Sciatic nerve (tissue), 2 donors: Measurements from ENCODE around the gene GUCA1A. TPM values are rescaled to one million over a fixed set of nuclear protein-coding genes. Genes with fewer than 3 reads are reported as not detected.
"Not testable (repeated sequence)": the region's sequence is repeated elsewhere in the genome, so short reads cannot be mapped to it uniquely, and the experiment has no call there.

Experiments
- ATAC-seq: fragments of 200-7000 bp; cut with Tn5 transposase; one replicate; pipeline ENCODE4 v1.9.1; 2020; ENCODE audit warnings: mild to moderate bottlenecking, moderate library complexity
- DNase-seq: peaks from one replicate; pipeline ENCODE4 v3.0.0-alpha.2; 2020; ENCODE audit warnings: low spot score
- intact Hi-C: fragments of 100-400 bp; cut with DNase I; formaldehyde crosslinking; loops from one replicate; pipeline ENCODE4 v1.14.2; 2022
- total RNA-seq: library from RNA; stranded (reverse); fragmentation: NEBNext Ultra II Directional; extraction: Animal tissue kit (Norgen Biotek cat#: 25700); gene quantifications from one replicate; pipeline ENCODE4 v1.2.1, GENCODE V29; 2021
- donor health status: DM: no; HTN: no; CAD: no.
- donor health status: DM: no; HTN: no; CAD: no.

GUCA1A gene
- total RNA-seq, 1 donor from 2014 or later = not detected

- ATAC-seq (no peak), DNase-seq (no peak)
- intact Hi-C loops = no loop called here
Observed at GRCh38 chr6:42197555-42198362, 24.6 kb downstream of the GUCA1A start.

- no peak for ATAC-seq
- DNase-seq = no peak
- intact Hi-C loops = no loop called here
Observed at GRCh38 chr6:42199106-42199981, 26.2 kb downstream of the GUCA1A start.

- intact Hi-C loops = no loop called here
- ATAC-seq (no peak), DNase-seq (no peak)
Observed at GRCh38 chr6:42200035-42200434, 26.9 kb downstream of the GUCA1A start.

GRCh38 chr6:42201382-42201781 is 28.2 kb downstream of the GUCA1A start:
- intact Hi-C loops = no loop called here
- DNase-seq (no peak), ATAC-seq (no peak)

- ATAC-seq, DNase-seq, intact Hi-C loops: not testable (repeated sequence)
Observed at GRCh38 chr6:42202131-42202915, 29.2 kb downstream of the GUCA1A start.

- DNase-seq (no peak), ATAC-seq (no peak)
- intact Hi-C loops = no loop called here
Observed at GRCh38 chr6:42203183-42203582, 30.0 kb downstream of the GUCA1A start.

- no peak for DNase-seq
- no peak for ATAC-seq
- intact Hi-C loops = no loop called here
Observed at GRCh38 chr6:42204768-42205282, 31.7 kb downstream of the GUCA1A start.

GRCh38 chr6:42207559-42207958 is 34.4 kb downstream of the GUCA1A start:
- intact Hi-C loops, ATAC-seq, DNase-seq: not testable (repeated sequence)

GRCh38 chr6:42210551-42210950 is 37.4 kb downstream of the GUCA1A start:
- DNase-seq (no peak), ATAC-seq (no peak)
- intact Hi-C loops = no loop called here

- ATAC-seq = no peak
- DNase-seq = no peak
- intact Hi-C loops = no loop called here
Observed at GRCh38 chr6:42211726-42212125, 38.6 kb downstream of the GUCA1A start.

GRCh38 chr6:42212442-42212841 is 39.3 kb downstream of the GUCA1A start:
- intact Hi-C loops = no loop called here
- ATAC-seq (no peak), DNase-seq (no peak)

- DNase-seq, ATAC-seq, intact Hi-C loops: not testable (repeated sequence)
Observed at GRCh38 chr6:42216495-42216894, 43.3 kb downstream of the GUCA1A start.

- intact Hi-C loops = no loop called here
- no peak for ATAC-seq
- no peak for DNase-seq
Observed at GRCh38 chr6:42217157-42217518, 44.0 kb downstream of the GUCA1A start.

- peak; percentile 100 for ATAC-seq
- intact Hi-C loops = no loop called here
Observed at GRCh38 chr6:42217519-42218367, 44.6 kb downstream of the GUCA1A start, which contains the start of gene MRPS10. Gene MRPS10, minus strand, starts transcription at chr6:42217861. Its CDS starts 12 bp downstream, at chr6:42217849.

GRCh38 chr6:42220807-42221206 is 47.6 kb downstream of the GUCA1A start:
- DNase-seq = no peak
- no peak for ATAC-seq
- intact Hi-C loops = no loop called here

More at GRCh38 chr6:42217519-42218367, 44.6 kb downstream of the GUCA1A start, which contains the start of gene MRPS10:
- DNase-seq = peak; percentile 94

- ATAC-seq (no peak), DNase-seq (no peak)
- intact Hi-C loops = no loop called here
Observed at GRCh38 chr6:42221546-42221945, 48.4 kb downstream of the GUCA1A start.

- intact Hi-C loops = no loop called here
- no peak for ATAC-seq
- no peak for DNase-seq
Observed at GRCh38 chr6:42222448-42222847, 49.3 kb downstream of the GUCA1A start.
